ENCODE measurements around the gene RNF125. TPM values are rescaled to one million over a fixed set of nuclear protein-coding genes. Genes with fewer than 3 reads are reported as not detected.
A peak's percentile ranks its signal among the peaks of the same experiment; 100 is the strongest.

The RNF125 gene
- polyA plus RNA-seq, 3 donors: 17.3 to 29.2 (median 26.3) TPM

- H4K20me1 ChIP-seq (ENCODE audit: insufficient read depth, low read length): peaks cover 15% of the 10 kb centered on the region
- no peak for TF ChIP-seq CTCF (IDR thresholded peaks at IDR 0.05)
- no peak overlapping the region for H3K4me2 ChIP-seq (replicated peaks; ENCODE audit: extremely low read depth, low read length, poor library complexity, severe bottlenecking)
- H3K36me3 ChIP-seq (replicated peaks in 1 of 2; ENCODE audit: control insufficient read depth in 1 of 2, insufficient read depth in 2 of 2, low read length in 2 of 2): peaks cover 19 to 25% of the 10 kb centered on the region in 2 donors
- H3K9me3 ChIP-seq (replicated peaks in 1 of 2; ENCODE audit: control insufficient read depth in 1 of 2, insufficient read depth in 1 of 2, low read length in 2 of 2): peaks cover 0 to 3% of the 10 kb centered on the region in 2 donors
- H2AFZ ChIP-seq (ENCODE audit: insufficient read depth, low read depth, low read length, poor library complexity, severe bottlenecking): no peak overlapping the region
- Mint-ChIP-seq H3K27me3 (ENCODE audit: low read depth in 3 of 3) (no peaks in the 10 kb centered on the region), H3K4me3 (no peak overlapping the region), H3K4me1 (peaks cover 34% of the 10 kb centered on the region), H3K9me3 (peaks cover 0 to 6% (median 5%) of the 10 kb centered on the region in 7 donors), H3K27ac (no peak overlapping the region), H3K36me3 (peaks cover 36 to 52% of the 10 kb centered on the region in 2 donors)
- WGBS (ENCODE audit: insufficient coverage): 99% methylated on average over 10 of the region's 10 CpGs
- H3K4me3 ChIP-seq (replicated peaks in 1 of 3; ENCODE audit: low read depth in 2 of 3, low read length in 3 of 3): no peak overlapping the region
- no peak overlapping the region for H3K9ac ChIP-seq (ENCODE audit: insufficient read depth, low read length, poor library complexity, severe bottlenecking)
- no peak overlapping the region for H3K27ac ChIP-seq (ENCODE audit: low read depth in 1 of 2, low read length in 2 of 2)
- H3K79me2 ChIP-seq (ENCODE audit: insufficient read depth, low read length): peaks cover 17% of the 10 kb centered on the region
- H3K27me3 ChIP-seq (ENCODE audit: control insufficient read depth in 2 of 2, insufficient read depth in 2 of 2, low read length in 2 of 2): no peaks in the 10 kb centered on the region
- intact Hi-C loops (cut with micrococcal nuclease): no loop called here
- H3K4me1 ChIP-seq (ENCODE audit: control insufficient read depth in 1 of 2, insufficient read depth in 2 of 2, low read length in 2 of 2): peaks cover 26 to 34% of the 10 kb centered on the region in 2 donors
- DNase-seq: no peak
Measured at GRCh38 chr18:32037616-32038015, 19.0 kb downstream of the RNF125 start.

DNA sequence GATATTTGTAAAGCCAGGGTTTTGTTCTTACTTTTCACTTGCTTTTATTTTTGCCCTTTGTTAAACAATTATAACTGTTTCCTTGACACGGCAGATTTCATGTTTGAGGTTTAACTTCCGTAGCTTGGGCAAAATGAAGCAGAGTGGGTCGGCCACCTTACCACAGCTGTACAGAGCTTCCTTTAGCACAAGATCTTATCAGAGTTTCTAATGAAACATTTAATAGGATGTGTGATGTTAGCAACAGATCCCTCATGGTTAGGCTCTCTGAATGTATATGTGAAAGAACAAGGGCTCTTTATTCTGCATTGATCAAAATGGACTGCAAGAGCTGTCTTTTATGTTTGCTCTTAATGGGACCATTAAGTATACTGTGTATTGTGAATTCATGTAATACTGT, 22.3 kb downstream of the RNF125 start:
- peak overlapping the region; percentile 33 for H3K4me2 ChIP-seq (replicated peaks; ENCODE audit: extremely low read depth, low read length, poor library complexity, severe bottlenecking)

More for the DNA sequence above, 22.3 kb downstream of the RNF125 start:
- peaks cover 0 to 3% of the 10 kb centered on the region in 2 donors for H3K9me3 ChIP-seq (replicated peaks in 1 of 2; ENCODE audit: control insufficient read depth in 1 of 2, insufficient read depth in 1 of 2, low read length in 2 of 2)
- H3K4me3 Mint-ChIP-seq: peak overlapping the region in 1 of 2 donors; percentile 31
- peak overlapping the region in 6 of 7 donors; percentile 4 to 78 (median 43) for H3K27ac Mint-ChIP-seq
- no peaks in the 10 kb centered on the region for H3K27me3 ChIP-seq (ENCODE audit: control insufficient read depth in 2 of 2, insufficient read depth in 2 of 2, low read length in 2 of 2)
- 0% methylated on average over 1 of the region's 3 CpGs for WGBS (ENCODE audit: insufficient coverage)
- H3K4me1 Mint-ChIP-seq: peaks cover 56% of the 10 kb centered on the region
- H3K79me2 ChIP-seq (ENCODE audit: insufficient read depth, low read length): peaks cover 14% of the 10 kb centered on the region
- peak overlapping the region in 1 of 3 experiments; percentile 34 for H3K4me3 ChIP-seq (replicated peaks in 1 of 3; ENCODE audit: low read depth in 2 of 3, low read length in 3 of 3)
- intact Hi-C loops (cut with micrococcal nuclease): loop anchor here in 1 of 2 donors (10.0 kb wide), 1 partner anchor 54 kb away; the partner anchor contains the start of gene RNF138
- H3K4me1 ChIP-seq (ENCODE audit: control insufficient read depth in 1 of 2, insufficient read depth in 2 of 2, low read length in 2 of 2): peaks cover 53 to 64% of the 10 kb centered on the region in 2 donors
- peak overlapping the region; percentile 52 for H2AFZ ChIP-seq (ENCODE audit: insufficient read depth, low read depth, low read length, poor library complexity, severe bottlenecking)
- H3K9ac ChIP-seq (ENCODE audit: insufficient read depth, low read length, poor library complexity, severe bottlenecking): peak overlapping the region; percentile 37
- H4K20me1 ChIP-seq (ENCODE audit: insufficient read depth, low read length): no peaks in the 10 kb centered on the region
- no peaks in the 10 kb centered on the region for H3K27me3 Mint-ChIP-seq (ENCODE audit: low read depth in 3 of 3)
- H3K27ac ChIP-seq (ENCODE audit: low read depth in 1 of 2, low read length in 2 of 2): peak overlapping the region in 1 of 2 donors; percentile 58
- DNase-seq: peak in 2 of 3 donors; percentile 6 to 14
- peaks cover 28 to 46% of the 10 kb centered on the region in 2 donors for H3K36me3 Mint-ChIP-seq
- H3K9me3 Mint-ChIP-seq: peaks cover 0 to 9% (median 5%) of the 10 kb centered on the region in 7 donors
- TF ChIP-seq CTCF (IDR thresholded peaks at IDR 0.05): no peak
- peaks cover 19 to 27% of the 10 kb centered on the region in 2 donors for H3K36me3 ChIP-seq (replicated peaks in 1 of 2; ENCODE audit: control insufficient read depth in 1 of 2, insufficient read depth in 2 of 2, low read length in 2 of 2)
